Measurements from ENCODE around the gene RSRC1. TPM values are rescaled to one million over a fixed set of nuclear protein-coding genes. Genes with fewer than 3 reads are reported as not detected.

RSRC1 gene
- total and polyA plus RNA-seq, 7 donors = 14.9 to 60.7 (median 41.0) TPM

GRCh38 chr3:158127250-158128219, 17.6 kb downstream of the RSRC1 start:
- intact Hi-C loops (cut with DNase I) = no loop called here
- Histone ChIP-seq H3K27ac (no peak overlapping the region), H3K4me3 (no peak overlapping the region), H3K36me3 (peaks cover 11 to 79% (median 23%) of the 10 kb centered on the region in 4 donors), H3K27me3 (no peaks in the 10 kb centered on the region), H3K9me3 (peaks cover 0 to 5% (median 1%) of the 10 kb centered on the region in 4 donors), H3K4me1 (no peaks in the 10 kb centered on the region)
- TF ChIP-seq POLR2A (IDR thresholded peaks at IDR 0.05) (no peak), POLR2AphosphoS5 (IDR thresholded peaks at IDR 0.05) (no peak), CTCF (IDR thresholded peaks at IDR 0.05) (no peak), EP300 (IDR thresholded peaks at IDR 0.05) (no peak)
- 90 to 93% methylated on average over 3 of the region's 3 CpGs for WGBS, 2 donors
- no peak for DNase-seq

GRCh38 chr3:158128755-158129154, 18.9 kb downstream of the RSRC1 start:
- WGBS, 2 donors = 80 to 81% methylated on average over 6 of the region's 6 CpGs
- TF ChIP-seq CTCF (IDR thresholded peaks at IDR 0.05) (no peak), POLR2A (IDR thresholded peaks at IDR 0.05) (no peak), EP300 (IDR thresholded peaks at IDR 0.05) (no peak), POLR2AphosphoS5 (IDR thresholded peaks at IDR 0.05) (no peak)
- Histone ChIP-seq H3K36me3 (peaks cover 11 to 67% (median 19%) of the 10 kb centered on the region in 4 donors), H3K27ac (no peak overlapping the region), H3K4me1 (no peaks in the 10 kb centered on the region), H3K27me3 (no peaks in the 10 kb centered on the region), H3K4me3 (no peak overlapping the region), H3K9me3 (peaks cover 0 to 5% (median 1%) of the 10 kb centered on the region in 4 donors)
- intact Hi-C loops (cut with DNase I) = no loop called here
- DNase-seq = no peak

GRCh38 chr3:158134363-158134762, 24.5 kb downstream of the RSRC1 start:
- Histone ChIP-seq H3K4me3 (no peak overlapping the region), H3K27ac (no peak overlapping the region), H3K36me3 (peaks cover 0 to 17% (median 0%) of the 10 kb centered on the region in 4 donors), H3K4me1 (no peaks in the 10 kb centered on the region), H3K27me3 (no peaks in the 10 kb centered on the region), H3K9me3 (no peaks in the 10 kb centered on the region)
- no peak for DNase-seq
- 94 to 97% methylated on average over 2 of the region's 2 CpGs for WGBS, 2 donors
- no peak for TF ChIP-seq POLR2A (IDR thresholded peaks at IDR 0.05)
- no peak for TF ChIP-seq POLR2AphosphoS5 (IDR thresholded peaks at IDR 0.05)
- TF ChIP-seq CTCF (IDR thresholded peaks at IDR 0.05) = no peak
- no peak for TF ChIP-seq EP300 (IDR thresholded peaks at IDR 0.05)
- intact Hi-C loops (cut with DNase I) = no loop called here

- Histone ChIP-seq H3K36me3 (no peaks in the 10 kb centered on the region), H3K27ac (no peak overlapping the region), H3K27me3 (no peaks in the 10 kb centered on the region), H3K4me3 (no peak overlapping the region), H3K9me3 (no peaks in the 10 kb centered on the region), H3K4me1 (no peaks in the 10 kb centered on the region)
- no peak for DNase-seq
- intact Hi-C loops (cut with DNase I) = no loop called here
- 58 to 81% methylated on average over 2 of the region's 2 CpGs for WGBS, 2 donors
- TF ChIP-seq EP300 (IDR thresholded peaks at IDR 0.05) = no peak
- TF ChIP-seq POLR2A (IDR thresholded peaks at IDR 0.05) = no peak
- no peak for TF ChIP-seq POLR2AphosphoS5 (IDR thresholded peaks at IDR 0.05)
- TF ChIP-seq CTCF (IDR thresholded peaks at IDR 0.05) = no peak
Measured at GRCh38 chr3:158140396-158140795, 30.5 kb downstream of the RSRC1 start.

Measured in sigmoid colon (tissue), 7 donors.